Right renal cortex interstitium (tissue), 3 donors: ENCODE measurements around the gene DDX24. TPM values are rescaled to one million over a fixed set of nuclear protein-coding genes. Genes with fewer than 3 reads are reported as not detected.

ENCODE experiments used
- DNase-seq, 3 donors: peaks; one replicate each; pipeline ENCODE4 v3.0.0-alpha.2; 2013; ENCODE audit warnings: low read depth in 3 of 3, low spot score in 2 of 3
- polyA plus RNA-seq, 3 donors: library from polyadenylated mRNA; unstranded; fragments of 120-200 nt; gene quantifications; one replicate each; pipeline ENCODE4 v1.2.1, GENCODE V29; 2013; ENCODE audit not compliant: insufficient read length in 3 of 3

The DDX24 gene
- polyA plus RNA-seq, 3 donors = 186 to 197 (median 193) TPM

DNA sequence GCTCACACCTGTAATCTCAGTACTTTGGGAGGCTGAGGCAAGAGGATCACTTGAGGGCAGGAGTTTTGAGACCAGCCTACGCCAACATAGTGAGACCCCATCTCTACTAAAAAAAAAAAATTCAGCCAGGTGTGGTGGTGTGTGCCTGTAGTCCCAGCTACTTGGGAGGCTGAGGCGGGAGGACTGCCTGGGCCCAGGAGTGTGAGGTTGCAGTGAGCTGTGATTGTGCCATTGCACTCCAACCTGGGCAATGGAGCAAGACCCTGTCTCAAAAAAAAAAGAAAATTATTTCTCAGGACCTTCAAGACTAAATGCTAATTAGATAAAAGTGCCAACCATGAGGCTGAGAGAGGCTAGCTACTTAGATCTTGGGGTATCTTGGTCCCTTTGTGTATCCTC is 31.4 kb downstream of the DDX24 start:
- DNase-seq = no peak

DNA sequence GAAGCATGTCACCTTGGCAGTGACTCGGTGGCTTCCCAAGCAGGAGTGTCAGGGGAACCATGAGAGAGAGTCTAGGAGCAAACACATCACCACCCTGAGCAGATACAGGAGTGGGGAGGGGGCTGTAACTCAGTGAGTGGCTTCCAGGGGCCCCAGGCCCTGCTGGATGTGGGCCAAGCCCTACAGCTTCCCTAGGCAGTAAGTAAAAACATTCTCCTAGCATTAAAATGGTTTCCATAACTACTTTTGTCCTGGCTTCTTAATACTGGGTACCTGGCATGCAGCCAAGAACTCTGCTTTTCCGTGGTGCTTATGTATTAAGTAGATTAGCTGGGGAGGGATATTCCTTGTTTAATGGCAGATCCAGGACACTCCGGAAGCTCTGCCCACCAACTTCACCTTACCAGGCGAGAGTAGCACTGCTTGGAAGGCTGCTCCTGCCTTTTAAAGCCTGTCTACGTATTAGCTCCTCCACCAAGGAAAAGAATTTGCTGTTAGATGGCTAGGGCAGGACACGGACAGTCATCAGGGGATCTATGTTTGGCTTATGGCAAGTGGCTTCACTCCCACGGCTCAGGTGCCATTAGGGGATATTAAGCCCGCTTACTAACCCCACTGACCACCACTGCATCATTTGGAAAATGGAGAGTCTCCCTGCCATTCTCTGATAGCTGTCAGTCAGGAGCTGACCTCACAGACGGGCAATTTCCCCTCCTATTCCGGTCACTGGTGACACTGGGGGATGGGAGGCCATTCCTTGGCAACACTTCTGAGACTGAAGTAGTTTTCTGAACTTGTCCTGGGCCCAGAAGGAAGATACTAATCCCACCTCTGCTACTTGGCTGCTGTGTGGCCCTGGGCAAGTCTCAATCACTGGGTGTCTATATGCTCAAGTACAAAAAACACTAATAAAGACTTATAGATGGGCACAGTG is 32.0 kb downstream of the DDX24 start:
- no peak for DNase-seq

DNA sequence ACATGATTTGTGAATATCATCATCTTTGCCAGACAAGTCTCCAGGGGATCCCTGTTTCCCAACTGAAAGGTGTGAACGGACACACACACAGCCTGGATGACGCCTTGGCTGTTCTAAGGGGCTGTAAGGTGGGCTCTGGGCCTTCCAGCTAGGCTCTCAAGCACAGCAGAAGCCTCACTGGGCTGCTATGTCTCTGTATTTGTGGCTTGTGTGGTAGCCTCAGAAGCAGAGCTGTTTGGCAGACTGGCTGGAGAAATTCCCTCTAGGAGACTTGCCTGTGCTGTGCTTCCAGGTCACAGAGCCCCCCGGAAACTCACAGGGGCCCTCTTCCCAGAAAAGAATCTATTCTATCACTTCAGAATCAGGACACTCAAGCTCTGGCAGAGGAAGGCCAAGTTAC is 33.4 kb downstream of the DDX24 start:
- no peak for DNase-seq

DNA sequence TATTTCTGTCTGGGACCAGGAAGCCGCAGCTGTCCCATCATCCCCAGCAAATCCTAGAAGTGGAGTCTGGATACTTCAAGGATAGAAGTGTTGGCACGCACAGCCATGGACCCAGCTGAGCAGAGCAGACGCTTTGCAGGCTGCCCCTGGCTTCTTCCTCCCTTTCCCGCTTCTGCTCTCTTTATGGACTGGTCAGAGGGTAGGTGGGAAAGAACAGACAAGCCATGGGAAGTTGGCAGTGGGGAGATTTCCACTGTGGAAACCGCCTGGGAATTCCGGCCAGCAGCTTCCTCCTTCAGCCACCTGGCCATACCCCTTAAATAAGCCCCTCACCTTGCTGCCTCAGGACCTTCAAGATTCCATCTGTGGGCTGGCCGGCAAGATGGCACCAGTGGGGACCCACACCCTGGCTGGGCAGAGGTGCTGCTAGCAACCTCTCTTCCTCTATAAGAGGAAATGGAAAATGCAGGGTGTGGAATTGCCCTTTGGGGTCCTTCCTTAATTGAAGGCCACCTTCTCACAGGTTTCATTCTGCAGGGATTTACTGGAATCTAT is 34.2 kb downstream of the DDX24 start:
- DNase-seq = no peak

DNA sequence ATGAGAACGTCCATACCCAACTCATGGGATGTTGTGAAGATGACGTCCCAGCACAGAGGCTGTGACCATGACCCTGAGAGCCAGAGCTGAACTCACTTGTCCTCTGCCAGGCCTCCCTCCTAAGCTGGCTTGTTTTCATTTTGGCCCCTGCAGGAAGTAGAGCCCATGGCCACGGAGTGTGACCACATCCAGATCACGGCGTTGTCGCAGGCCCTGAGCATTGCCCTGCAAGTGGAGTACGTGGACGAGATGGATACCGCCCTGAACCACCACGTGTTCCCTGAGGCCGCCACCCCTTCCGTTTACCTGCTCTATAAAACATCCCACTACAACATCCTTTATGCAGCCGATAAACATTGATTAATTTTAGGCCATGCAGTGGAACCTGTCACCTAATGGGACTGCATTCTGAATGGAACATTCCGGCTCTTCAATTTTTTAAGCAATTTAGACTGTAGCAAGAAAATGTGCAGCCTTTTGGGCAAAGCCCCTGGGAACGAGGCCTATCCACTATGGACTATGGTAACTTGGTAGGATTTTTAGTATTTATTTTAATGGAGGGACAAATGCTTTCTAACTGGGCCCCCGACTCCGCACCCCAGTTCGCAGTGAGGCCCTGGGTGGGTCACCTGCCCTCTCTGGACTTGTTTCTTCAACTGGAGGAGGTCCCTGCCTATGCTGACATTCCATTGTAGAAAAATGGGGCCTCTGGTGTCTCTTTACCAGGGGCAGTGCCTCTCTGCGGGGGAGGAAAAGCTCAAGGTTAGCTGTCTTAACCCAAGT is 35.2 kb downstream of the DDX24 start:
- no peak for DNase-seq

DNA sequence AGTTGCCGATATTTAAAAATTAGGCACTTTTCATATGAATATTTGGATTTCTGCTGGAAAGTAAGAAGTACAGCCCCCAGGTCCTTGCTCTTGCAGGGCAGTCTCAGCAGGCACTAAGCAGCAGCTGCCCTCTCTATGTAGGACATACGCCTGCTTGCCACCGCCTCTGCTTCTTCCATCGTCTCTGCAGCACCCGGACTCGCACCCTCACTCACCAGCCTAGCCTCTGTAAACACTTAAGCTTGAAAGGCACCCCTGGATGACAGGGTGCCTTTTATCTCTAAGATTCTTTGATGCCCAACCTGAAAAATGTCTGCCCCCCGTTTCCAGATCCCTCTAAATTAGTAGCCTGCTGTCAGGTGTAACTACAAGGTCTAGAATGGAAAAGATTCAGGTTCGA is 35.9 kb downstream of the DDX24 start:
- DNase-seq = no peak

DNA sequence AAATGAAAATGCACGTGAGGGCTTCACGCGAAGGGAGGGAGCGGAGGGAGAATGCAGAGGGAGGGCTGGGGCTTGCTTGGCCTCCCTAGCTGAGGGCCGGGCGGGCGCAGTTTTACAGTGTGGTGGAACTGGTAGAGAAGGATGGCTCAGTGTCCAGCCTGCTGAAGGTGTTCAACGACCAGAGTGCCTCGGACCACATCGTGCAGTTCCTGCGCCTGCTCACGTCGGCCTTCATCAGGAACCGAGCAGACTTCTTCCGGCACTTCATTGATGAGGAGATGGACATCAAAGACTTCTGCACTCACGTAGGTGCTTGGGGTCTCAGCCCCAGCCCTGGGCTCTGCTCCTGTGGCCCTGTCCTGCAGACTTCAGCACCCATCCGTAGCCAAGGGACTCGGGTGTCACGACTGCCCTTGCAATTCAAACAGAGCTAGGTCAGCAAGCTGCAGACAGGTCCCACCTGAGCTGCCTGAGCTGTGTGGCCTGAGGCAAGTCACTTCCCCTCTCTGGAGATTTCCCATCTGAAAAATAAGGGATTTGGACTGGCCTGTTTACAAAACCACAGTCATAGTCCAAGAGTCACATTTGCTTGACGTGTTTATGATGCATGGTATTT is 36.4 kb downstream of the DDX24 start:
- DNase-seq = no peak

DNA sequence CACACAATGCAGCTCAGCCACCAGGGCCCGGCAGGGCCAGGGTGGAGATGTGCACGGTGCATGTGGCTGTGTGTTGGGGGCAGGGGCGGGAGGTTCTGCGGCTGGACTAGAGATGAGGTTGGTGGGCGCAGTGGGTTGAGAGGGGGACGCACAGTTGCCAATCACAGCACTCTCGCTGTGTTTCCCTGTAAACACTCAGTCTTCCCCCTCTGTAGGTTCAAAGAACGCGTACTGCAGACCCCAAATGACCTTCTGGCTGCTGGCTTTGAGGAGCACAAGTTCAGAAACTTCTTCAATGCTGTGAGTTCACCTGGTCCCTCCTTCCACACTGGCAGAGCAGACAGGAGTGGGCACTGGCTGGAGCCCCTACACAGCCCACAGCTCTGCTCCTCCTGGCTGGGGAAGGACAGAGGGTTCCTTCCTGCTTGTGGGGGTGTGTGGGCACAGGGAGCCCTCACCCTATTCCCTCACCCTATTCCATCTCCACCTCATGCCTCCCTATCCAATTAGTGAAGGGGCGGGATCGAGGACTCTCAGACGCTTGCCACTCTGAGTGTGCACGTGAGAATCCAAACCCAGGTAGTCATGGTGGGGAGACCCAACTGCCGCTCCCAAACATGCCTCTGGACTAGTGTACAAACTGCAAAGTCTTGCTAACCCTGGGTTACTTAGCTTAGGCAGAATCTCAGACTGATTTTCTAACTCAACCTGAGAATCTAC is 37.1 kb downstream of the DDX24 start:
- DNase-seq = no peak

DNA sequence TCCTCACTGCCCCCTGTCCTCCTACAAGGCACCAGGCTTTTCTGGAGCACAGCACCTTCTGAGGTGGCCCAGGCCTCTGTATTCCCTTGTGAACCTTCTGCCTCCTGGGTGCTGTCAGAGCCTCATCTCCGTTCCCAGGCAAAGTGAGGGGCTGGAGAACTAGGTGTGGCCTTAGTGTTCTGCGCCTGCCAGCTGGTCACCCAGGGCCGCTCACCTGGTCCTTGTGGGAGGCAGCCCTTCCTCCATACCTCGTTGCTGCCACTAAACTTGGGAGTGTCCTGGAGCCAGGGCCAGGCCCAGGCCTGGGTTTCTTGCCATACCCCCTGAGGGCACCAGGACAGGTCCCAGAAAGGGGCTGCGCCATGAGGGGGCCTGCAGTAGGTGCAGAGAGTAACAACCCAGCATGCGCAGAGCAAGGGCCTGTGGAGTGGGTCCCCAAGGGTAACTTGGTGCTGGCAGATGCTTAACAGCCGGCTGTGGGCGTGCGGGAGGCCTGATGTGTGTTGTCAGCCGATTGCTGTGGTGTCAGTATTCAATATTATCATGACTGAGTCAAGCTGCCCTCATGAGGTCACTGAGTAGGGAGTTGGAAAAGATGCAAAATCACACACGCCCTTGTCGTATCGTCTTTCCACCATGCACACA is 37.8 kb downstream of the DDX24 start:
- no peak for DNase-seq

DNA sequence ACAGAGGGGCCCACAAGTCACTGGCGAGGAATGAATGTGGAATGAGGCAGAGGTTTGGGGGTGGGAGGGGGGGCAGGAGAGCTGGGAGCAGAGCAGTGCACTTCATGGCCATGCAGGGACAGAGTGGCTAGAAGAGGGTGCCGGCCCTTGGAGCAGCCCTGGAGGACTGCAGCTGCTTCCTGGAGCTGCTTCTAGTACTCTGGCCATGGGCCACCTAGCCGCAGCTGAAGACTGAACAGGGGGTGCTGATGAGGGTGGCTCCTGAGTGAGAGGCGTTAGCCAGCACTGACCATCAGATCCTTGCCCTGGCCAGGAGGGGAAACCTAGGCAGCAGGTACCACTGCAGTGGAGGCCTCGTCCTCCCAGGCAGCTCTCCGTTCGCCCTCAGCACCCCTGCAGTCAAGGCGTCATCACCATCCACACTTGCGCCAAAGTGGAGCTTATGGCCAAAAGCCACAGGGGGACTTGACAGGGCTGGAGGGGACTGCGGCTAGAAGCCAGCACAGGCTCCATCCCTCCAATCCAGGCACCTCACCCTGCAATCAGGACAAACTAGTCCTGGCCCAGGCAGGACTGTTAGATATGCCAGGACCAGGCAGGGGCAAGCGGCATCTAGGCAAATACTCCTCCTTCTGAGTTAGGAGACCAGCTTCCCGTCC is 38.4 kb downstream of the DDX24 start:
- DNase-seq = no peak

DNA sequence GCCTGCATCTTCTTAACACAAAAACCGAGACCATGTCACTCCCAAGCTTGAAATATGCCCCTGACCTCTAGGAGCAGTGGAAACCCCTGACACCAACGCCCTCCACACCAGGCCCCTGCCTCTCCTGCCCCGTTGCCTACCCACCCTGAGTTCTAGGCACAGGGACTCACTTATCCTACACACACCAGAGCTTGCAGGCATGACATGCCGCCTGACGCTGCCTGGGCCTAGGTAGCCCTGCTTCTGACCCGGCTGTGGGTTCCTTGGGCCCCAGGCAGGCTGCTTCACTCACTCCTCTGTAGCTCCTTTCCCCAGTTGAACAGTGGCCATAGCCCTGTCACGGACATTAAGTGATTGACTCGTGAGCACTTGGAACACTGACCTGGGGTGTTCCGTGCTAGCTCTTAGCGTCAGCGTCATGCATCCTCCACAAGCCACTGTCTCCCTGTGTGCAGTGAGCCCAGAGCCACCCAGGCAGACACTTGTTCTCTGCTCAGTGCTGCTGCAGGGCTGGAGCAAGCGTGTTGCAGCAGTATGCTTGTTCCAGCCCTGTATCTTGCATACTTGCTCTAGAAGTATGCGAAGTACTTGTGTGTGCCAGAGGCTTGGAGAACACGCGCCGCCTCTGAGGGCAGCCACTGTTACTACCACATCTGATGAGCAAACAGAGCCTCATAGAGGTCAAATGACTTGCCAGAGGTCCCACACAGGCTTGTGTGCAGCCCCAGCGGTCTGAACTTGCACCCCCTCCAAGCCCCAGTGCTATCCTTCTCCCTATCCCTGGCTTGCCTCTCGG is 39.3 kb downstream of the DDX24 start:
- no peak for DNase-seq

DNA sequence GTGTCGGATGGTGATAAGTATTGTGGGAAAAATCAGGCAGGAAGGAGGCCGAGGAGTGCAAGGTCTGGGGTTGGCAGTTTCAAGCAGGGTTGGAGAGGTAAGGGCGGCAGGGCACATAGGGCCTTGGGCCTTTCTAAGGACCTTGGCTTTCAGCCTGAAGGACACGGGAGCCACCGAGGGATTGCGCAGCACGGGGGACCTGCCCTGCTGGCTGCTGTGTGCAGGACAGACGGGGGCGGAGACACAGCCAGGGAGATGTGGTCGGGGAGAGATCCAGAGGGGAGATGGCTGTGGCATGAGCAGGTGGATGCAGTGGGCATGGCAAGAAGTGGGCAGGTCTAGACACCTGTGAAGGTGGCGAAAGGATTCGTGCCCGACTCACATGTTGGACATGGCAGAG is 40.2 kb downstream of the DDX24 start:
- no peak for DNase-seq

DNA sequence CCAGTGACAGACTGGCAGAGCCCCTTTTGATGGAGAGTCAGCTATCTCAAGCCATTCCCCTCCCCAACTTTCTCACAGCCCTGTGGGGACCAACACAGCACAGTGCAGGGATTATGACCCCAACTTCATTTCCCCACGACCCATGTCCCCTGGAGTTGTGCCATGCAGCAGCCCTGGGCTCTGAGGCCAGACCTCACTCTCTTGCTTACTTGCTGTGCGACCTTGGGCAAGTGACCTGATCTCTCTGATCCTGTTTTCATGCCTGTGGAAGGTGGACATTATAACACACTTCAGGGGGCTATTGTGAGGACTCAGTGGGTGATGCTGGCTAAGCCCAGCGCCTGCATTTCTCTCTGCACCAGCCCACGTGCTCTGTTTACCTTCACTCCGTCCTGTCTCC is 40.8 kb downstream of the DDX24 start:
- no peak for DNase-seq

DNA sequence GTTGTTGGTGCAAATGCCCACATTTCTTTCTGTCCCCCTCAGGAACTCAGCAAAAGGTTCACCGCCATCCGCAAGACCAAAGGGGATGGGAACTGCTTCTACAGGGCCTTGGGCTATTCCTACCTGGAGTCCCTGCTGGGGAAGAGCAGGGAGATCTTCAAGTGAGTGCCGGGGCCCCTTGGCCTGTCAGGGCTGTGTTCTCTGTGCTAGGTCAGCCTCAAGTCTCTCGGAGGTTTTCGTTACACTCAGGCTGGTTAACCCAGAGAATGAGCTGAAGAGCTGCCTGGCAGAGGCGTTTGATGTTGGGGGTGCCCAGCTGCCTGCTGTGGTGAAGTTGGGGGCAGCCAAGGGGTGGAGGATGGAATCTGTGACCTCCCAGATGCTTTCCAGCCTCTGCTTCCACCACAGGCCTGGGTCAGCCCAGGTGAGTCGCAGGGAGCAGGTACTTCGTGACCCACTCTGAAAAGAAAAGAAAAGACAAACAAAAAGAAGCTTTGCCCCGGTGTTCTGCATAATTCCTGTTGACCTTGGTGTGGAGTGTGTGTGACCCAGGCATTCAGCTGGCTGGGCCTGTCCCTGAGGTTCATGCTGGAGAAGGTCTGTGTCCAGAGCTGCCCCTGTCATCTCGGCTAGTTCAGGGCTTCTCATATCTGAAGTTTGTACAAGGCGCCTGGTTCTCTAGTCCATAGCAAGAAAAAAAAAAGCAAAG is 41.9 kb downstream of the DDX24 start:
- no peak for DNase-seq

DNA sequence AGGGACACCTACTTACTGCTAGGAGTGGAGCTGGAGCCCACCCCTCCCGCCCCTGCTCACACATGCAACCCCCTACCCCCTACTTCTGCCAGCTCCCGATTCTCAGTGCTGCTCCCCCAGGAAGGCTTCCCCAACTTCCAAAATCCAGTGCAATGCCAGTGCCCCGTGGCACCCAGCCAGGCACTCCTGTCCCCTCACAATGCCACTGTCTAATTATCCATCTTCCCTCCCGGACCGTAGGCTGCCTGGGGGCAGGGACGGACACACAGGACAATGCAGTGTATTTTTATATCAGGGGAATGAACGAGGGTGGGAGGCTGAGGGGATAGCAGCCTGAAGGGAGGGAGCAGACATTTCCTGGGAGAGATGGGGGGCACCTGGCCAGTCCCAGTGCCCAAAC is 42.5 kb downstream of the DDX24 start:
- DNase-seq = no peak

DNA sequence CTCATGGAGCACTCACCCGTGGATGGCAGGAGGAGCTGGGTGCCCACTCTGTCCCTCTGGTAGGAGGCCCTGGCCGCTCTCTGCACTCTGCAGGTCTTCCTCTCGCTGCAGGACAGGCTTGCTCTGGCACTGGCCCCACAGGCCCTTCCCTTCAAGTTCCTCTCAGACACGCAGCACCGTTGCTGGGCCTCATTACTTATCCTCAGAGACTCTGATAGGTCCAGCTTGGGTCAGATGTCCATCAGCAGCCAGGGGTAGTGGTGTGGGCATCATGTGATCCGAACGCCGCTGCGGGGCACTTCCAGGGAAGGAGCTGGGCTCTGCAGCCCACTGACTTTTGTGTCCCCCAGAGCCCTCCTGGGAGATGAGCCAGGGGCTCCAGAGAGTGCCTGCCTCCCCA is 43.0 kb downstream of the DDX24 start:
- no peak for DNase-seq

DNA sequence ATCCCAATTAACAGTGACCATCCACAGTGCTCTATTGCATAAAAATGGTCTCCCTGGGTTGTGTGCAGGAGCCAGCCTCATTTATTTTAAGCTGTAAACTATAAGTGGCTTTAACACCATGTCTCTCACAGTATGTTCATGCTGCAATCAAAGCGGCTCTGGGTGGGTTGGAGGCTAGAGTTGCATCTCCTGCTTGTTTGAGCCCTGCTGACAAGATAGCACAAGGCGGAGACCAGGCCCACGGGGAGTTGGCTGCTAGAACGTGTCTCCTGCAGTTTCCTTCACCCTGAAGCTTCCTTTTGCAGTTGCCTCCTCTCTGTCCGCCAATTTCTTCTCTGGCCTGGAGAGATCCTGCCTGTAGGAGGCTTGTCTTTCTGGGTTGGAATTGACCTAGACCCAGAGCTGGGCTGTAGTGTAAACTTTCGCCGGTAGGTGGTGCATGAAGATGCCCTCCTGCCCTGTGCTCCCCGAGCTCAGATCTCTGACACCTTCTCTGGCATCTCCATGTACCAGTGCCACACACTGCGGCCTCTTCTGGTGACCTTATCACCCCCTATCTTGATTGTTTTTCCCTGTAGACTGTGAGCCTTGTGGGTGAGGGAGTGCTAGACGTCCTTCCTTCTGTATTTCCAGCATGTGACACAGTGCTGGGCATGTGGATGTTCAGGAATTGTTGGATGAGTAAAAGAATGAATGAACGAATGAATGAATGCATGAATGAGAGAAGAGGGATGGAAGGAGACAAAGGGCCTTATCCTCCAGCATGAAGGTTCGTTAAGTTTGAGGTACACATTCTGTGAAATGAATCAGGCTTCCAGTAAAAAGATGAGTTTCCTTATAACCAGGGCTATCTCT is 44.5 kb downstream of the DDX24 start:
- DNase-seq = no peak
